ENCODE measurements around the gene ANXA10. TPM values are rescaled to one million over a fixed set of nuclear protein-coding genes. Genes with fewer than 3 reads are reported as not detected.
"Not testable (repeated sequence)": the region's sequence is repeated elsewhere in the genome, so short reads cannot be mapped to it uniquely, and the experiment has no call there.

ANXA10 gene
- total RNA-seq, 1 experiment from 2014 or later = 0.12 TPM

- Histone ChIP-seq H3K4me3 (no peak overlapping the region), H3K27me3 (no peaks in the 10 kb centered on the region), H3K9me3 (replicated peaks) (no peaks in the 10 kb centered on the region), H3K27ac (no peak overlapping the region), H3K36me3 (no peaks in the 10 kb centered on the region), H3K4me1 (no peaks in the 10 kb centered on the region)
- DNase-seq = no peak
Observed at GRCh38 chr4:168129802-168130201, 37.5 kb downstream of the ANXA10 start.

- no peak for DNase-seq
- Histone ChIP-seq H3K4me1 (no peaks in the 10 kb centered on the region), H3K4me3 (no peak overlapping the region), H3K36me3 (no peaks in the 10 kb centered on the region), H3K27me3 (no peaks in the 10 kb centered on the region), H3K9me3 (replicated peaks) (no peaks in the 10 kb centered on the region), H3K27ac (no peak overlapping the region)
Observed at GRCh38 chr4:168131196-168131595, 38.9 kb downstream of the ANXA10 start.

DNA sequence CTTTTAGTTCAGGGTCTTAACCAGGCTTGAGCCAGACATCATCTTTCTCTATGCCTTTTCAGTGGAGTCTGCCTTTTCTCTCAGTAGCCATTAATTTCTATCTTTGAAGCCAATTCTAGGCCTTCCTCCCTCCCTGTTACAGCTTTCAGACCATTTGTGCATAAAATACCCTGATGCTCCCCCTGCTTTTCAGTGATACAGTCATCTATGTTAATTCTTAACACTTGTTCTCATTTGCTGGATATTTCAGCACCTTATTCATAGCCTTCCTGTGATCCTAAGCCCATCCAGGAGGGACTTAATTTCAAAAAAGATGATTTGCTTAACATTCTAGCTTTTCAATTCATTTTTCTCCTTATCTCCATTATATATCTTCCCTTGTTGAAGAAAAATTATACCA is 42.3 kb downstream of the ANXA10 start:
- Histone ChIP-seq H3K27ac (no peak overlapping the region), H3K9me3 (replicated peaks) (no peaks in the 10 kb centered on the region), H3K27me3 (no peaks in the 10 kb centered on the region), H3K36me3 (no peaks in the 10 kb centered on the region), H3K4me3 (no peak overlapping the region), H3K4me1 (peaks cover 8% of the 10 kb centered on the region; the same call in 1 of the 2 replicates)
- no peak for DNase-seq

GRCh38 chr4:168135860-168136259 is 43.5 kb downstream of the ANXA10 start:
- not testable (repeated sequence) for H3K36me3 ChIP-seq; H3K4me3 ChIP-seq; H3K9me3 ChIP-seq (replicated peaks); DNase-seq; H3K27ac ChIP-seq; H3K4me1 ChIP-seq; H3K27me3 ChIP-seq

DNA sequence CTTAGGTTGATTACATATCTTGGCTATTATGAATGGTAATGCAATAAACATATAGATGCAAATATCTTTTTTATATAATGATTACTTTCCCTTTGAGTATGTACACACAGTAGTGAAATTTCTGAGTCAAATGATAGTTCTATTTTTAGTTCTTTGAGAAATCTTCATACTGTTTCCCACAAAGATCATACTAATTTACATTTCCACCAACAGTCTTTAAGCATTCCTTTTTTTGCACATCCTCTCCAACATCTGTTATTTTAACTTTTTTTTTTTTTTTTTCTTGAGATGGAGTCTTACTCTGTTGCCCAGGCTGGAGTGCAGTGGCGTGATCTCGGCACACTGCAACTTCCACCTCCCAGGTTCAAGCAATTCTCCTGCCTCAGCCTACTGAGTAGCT is 45.4 kb downstream of the ANXA10 start:
- not testable (repeated sequence) for H3K27me3 ChIP-seq; H3K9me3 ChIP-seq (replicated peaks); DNase-seq; H3K27ac ChIP-seq; H3K4me1 ChIP-seq; H3K4me3 ChIP-seq; H3K36me3 ChIP-seq

GRCh38 chr4:168138143-168138542 is 45.8 kb downstream of the ANXA10 start:
- peak; percentile 10 to 18 for DNase-seq
- H3K36me3 ChIP-seq = no peaks in the 10 kb centered on the region
- H3K4me1 ChIP-seq = peaks cover 8% of the 10 kb centered on the region; the same call in 1 of the 2 replicates
- H3K9me3 ChIP-seq (replicated peaks) = no peaks in the 10 kb centered on the region
- peak overlapping the region; percentile 49 for H3K27ac ChIP-seq
- no peaks in the 10 kb centered on the region for H3K27me3 ChIP-seq
- H3K4me3 ChIP-seq = no peak overlapping the region

GRCh38 chr4:168139336-168139735 is 47.0 kb downstream of the ANXA10 start:
- Histone ChIP-seq H3K4me3 (no peak overlapping the region), H3K4me1 (peaks cover 8% of the 10 kb centered on the region; the same call in 1 of the 2 replicates), H3K27me3 (no peaks in the 10 kb centered on the region), H3K27ac (no peak overlapping the region), H3K9me3 (replicated peaks) (no peaks in the 10 kb centered on the region), H3K36me3 (no peaks in the 10 kb centered on the region)
- DNase-seq = no peak

GRCh38 chr4:168141733-168142132 is 49.4 kb downstream of the ANXA10 start:
- DNase-seq = no peak
- Histone ChIP-seq H3K27me3 (no peaks in the 10 kb centered on the region), H3K4me3 (no peak overlapping the region), H3K9me3 (replicated peaks) (no peaks in the 10 kb centered on the region), H3K27ac (no peak overlapping the region), H3K36me3 (no peaks in the 10 kb centered on the region), H3K4me1 (peaks cover 8% of the 10 kb centered on the region; the same call in 1 of the 2 replicates)

GRCh38 chr4:168143601-168144000 is 51.3 kb downstream of the ANXA10 start:
- Histone ChIP-seq H3K9me3 (replicated peaks) (no peaks in the 10 kb centered on the region), H3K4me3 (no peak overlapping the region), H3K27me3 (no peaks in the 10 kb centered on the region), H3K4me1 (peaks cover 3% of the 10 kb centered on the region; the same call in 1 of the 2 replicates), H3K36me3 (no peaks in the 10 kb centered on the region), H3K27ac (no peak overlapping the region)
- DNase-seq = no peak

GRCh38 chr4:168150420-168151050 is 58.2 kb downstream of the ANXA10 start:
- Histone ChIP-seq H3K9me3 (replicated peaks) (no peaks in the 10 kb centered on the region), H3K4me1 (no peaks in the 10 kb centered on the region), H3K4me3 (no peak overlapping the region), H3K27ac (no peak overlapping the region), H3K27me3 (no peaks in the 10 kb centered on the region), H3K36me3 (no peaks in the 10 kb centered on the region)
- no peak for DNase-seq

GRCh38 chr4:168151327-168151726 is 59.0 kb downstream of the ANXA10 start:
- no peaks in the 10 kb centered on the region for H3K36me3 ChIP-seq
- H3K4me3 ChIP-seq = no peak overlapping the region
- H3K27me3 ChIP-seq = no peaks in the 10 kb centered on the region
- H3K27ac ChIP-seq = no peak overlapping the region
- H3K4me1 ChIP-seq = no peaks in the 10 kb centered on the region
- H3K9me3 ChIP-seq (replicated peaks) = no peaks in the 10 kb centered on the region
- no peak for DNase-seq

- Histone ChIP-seq H3K4me1 (no peaks in the 10 kb centered on the region), H3K9me3 (replicated peaks) (no peaks in the 10 kb centered on the region), H3K4me3 (peak overlapping the region; percentile 51; the same call in 1 of the 2 replicates), H3K36me3 (no peaks in the 10 kb centered on the region), H3K27me3 (no peaks in the 10 kb centered on the region), H3K27ac (no peak overlapping the region)
- DNase-seq = peak in 1 of 2 experiments; percentile 2
Observed at GRCh38 chr4:168152837-168153500, 60.6 kb downstream of the ANXA10 start.

DNA sequence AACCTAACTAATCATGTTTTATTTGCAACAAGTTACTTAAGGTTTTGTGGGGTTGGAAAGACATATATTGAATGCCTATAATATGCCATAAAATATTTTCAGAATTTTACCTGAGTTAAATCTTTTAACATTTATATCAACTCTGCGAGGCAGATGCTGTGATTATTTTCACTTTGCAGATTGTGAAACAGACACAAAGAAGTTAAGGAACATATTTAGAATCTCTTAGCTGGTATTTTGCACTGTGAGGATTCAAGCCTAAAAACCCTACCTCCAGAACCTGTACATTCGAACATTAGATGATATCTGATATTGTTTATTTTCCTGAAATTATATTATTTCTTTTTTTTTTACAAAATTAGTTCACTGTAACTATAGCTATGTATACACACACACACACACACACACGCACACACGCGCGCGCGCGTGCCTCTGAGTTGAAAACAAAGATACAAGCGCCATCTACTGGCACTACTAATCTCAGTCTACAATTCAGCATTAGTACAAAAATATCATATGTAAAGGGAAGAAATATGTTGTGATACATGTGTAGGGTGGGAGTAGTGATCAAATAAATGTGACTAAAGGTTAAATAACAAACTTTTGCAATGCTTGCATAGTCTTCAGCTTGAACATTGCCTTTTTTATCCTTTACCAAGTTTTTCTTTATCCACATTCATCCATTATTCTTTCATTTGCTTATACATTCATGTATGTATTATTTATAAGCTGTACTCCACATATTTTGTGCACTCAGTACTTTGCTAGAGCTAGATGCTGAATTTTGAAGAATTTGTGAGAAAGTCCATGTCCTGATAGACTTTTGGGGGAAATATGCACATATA is 61.5 kb downstream of the ANXA10 start:
- Histone ChIP-seq H3K9me3 (replicated peaks) (no peaks in the 10 kb centered on the region), H3K4me3 (peak overlapping the region; percentile 51), H3K36me3 (no peaks in the 10 kb centered on the region), H3K27me3 (no peaks in the 10 kb centered on the region), H3K4me1 (no peaks in the 10 kb centered on the region), H3K27ac (no peak overlapping the region)
- DNase-seq = peak; percentile 73 to 77

GRCh38 chr4:168154546-168155277 is 62.4 kb downstream of the ANXA10 start:
- no peaks in the 10 kb centered on the region for H3K4me1 ChIP-seq
- H3K36me3 ChIP-seq = no peaks in the 10 kb centered on the region
- DNase-seq = no peak
- H3K4me3 ChIP-seq = no peak overlapping the region
- no peaks in the 10 kb centered on the region for H3K27me3 ChIP-seq
- H3K9me3 ChIP-seq (replicated peaks) = no peaks in the 10 kb centered on the region
- H3K27ac ChIP-seq = no peak overlapping the region
